GM18499 (cell line): Measurements from ENCODE around the gene TARP.
"Not testable (repeated sequence)": the region's sequence is repeated elsewhere in the genome, so short reads cannot be mapped to it uniquely, and the experiment has no call there.

Source experiments
- ATAC-seq: cut with Tn5 transposase; IDR thresholded peaks from one replicate; pipeline ENCODE4 v1.9.1; 2021; ENCODE audit warnings: moderate number of reproducible peaks; ENCODE audit not compliant: insufficient read depth, unreplicated experiment

Gene TARP

DNA sequence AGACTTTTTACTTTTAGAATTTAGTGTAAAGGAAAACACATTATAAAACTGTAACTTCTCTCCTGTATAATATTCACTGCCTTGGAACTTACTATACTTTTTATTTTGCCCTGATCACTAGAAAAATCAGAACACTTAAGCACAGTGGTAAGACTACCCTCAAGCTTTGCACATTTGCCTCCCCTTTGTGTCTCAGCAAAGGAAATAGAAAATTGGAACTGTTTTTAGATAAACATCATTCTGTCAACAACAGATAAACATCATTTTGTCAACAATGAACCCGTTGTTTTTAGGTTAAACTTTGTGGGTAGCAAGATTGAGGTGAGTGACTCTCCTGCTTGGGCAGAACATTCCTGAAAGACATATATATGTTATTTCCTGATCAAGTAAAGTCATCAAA lies 8.8 kb downstream of the TARP start:
- ATAC-seq = not testable (repeated sequence)

GRCh38 chr7:38263274-38263673 lies 10.2 kb downstream of the TARP start:
- not testable (repeated sequence) for ATAC-seq

DNA sequence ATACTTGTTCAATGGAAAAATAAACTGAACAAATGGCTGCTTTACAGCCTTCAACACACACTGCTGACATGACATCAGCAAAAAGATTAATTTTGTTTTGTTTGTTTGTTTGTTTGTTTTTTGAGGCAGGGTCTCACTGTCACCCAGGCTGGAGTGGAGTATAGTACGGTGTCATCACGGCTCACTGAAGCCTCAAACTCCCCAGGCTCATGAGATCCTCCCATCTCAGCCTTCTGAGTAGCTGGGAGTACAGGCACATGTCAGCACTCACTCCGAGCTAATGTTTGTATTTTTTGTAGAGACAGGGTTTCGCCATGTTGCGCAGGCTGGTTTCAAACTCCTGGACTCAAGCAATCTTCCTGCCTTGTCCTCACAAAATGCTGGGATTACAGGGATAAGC lies 10.9 kb downstream of the TARP start:
- no peak for ATAC-seq

GRCh38 chr7:38262026-38262425 lies 11.4 kb downstream of the TARP start:
- not testable (repeated sequence) for ATAC-seq

- not testable (repeated sequence) for ATAC-seq
Measured at GRCh38 chr7:38261601-38262000, 11.8 kb downstream of the TARP start.

- not testable (repeated sequence) for ATAC-seq
Measured at GRCh38 chr7:38259157-38259556, 14.3 kb downstream of the TARP start.

- no peak for ATAC-seq
Measured at GRCh38 chr7:38257350-38257677, 16.1 kb downstream of the TARP start.

DNA sequence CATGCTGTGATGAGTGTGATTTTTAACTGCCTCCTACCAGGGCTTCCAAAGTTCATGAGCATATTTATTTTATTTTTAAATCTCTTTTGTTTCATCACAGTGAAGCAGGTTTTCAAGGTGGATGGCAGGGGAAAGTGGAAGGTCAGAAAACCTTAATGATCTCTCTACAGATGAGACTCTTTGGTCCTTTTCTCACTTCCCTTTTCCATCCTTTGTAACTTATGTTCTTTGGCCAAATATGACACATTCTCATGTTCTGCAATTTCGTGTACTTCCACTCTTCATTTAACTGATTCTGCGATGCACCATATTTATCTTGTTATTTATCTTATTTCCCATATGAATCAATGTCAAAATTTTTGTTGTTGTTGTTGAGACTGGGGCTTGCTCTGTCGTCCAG lies 23.6 kb downstream of the TARP start:
- peak; percentile 93 for ATAC-seq

- no peak for ATAC-seq
Measured at GRCh38 chr7:38248069-38248567, 25.3 kb downstream of the TARP start.

GRCh38 chr7:38245409-38245977 lies 27.9 kb downstream of the TARP start:
- no peak for ATAC-seq

GRCh38 chr7:38244516-38244915 lies 28.9 kb downstream of the TARP start:
- no peak for ATAC-seq

- ATAC-seq = not testable (repeated sequence)
Measured at GRCh38 chr7:38243345-38243744, 30.1 kb downstream of the TARP start.

DNA sequence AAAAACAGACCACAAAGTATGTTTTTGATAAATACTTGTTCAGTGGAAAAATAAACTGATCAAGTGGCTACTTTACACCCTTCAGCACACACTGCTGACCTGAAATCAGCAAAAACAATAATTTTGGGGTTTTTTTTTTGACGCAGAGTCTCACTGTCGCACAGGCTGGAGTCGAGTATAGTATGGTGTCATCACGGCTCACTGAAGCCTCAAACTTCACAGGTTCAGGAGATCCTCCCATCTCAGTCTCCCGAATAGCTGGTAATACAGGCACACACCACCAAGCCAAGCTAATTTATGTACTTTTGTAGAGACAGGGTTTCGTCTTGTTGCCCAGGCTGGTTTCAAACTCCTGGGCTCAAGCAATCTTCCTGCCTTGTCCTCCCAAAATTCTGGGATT lies 30.6 kb downstream of the TARP start:
- ATAC-seq = no peak

- ATAC-seq = no peak
Measured at GRCh38 chr7:38241071-38241470, 32.4 kb downstream of the TARP start.

DNA sequence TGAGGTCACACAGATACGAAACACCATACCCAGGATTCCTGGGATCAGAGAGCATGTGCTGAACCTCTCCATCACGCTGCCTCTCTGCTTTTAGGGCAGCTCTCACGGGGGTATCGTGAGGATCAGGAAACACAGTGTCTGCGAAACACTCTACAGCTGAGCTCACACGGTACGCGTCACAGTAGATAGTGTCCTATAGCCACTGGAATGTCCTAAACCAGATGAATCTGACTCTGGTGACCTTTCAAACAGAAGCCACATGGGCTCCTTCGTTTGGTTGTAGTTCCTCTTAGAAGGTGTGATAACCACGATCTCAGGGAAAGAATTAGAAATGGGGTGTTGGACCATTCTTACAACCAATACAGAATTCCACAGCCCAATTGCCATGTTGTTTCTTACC lies 34.3 kb downstream of the TARP start:
- ATAC-seq = not testable (repeated sequence)

DNA sequence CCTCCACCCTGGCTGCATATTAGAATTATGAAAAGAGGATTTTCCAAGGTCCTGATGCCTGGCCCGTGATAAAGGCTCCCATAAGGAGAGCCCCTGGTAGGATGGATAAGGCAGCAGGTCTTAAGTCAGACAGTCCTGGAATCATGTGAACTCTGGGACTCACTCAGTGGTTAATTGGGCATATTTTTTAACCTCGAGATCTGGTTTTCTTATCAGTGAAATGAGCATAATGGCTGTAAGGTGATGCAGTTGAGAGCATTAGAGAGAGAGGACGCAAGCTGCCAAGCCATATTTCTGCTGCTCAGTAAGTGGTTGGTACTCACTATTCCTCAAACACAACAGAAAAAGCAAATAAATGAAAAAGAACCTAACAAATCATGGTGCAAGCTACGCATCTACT lies 37.8 kb downstream of the TARP start:
- ATAC-seq = no peak

DNA sequence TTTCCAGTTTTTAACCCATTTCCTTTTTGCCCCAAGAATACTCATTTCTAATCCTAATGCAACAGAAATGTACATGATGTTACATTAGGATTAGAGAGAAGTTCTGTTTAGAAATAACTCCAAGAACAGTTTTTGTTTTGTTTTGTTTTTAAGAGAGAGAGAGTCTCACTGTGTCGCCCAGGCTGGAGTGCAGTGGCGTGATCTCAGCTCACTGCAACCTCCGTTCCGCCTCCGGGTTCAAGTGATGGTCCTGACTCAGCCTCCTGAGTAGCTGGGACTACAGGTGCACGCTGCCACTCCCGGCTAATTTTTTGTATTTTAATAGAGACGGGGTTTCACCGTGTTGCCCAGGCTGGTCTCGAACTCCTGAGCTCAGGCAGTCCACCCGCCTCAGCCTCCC lies 38.7 kb downstream of the TARP start:
- not testable (repeated sequence) for ATAC-seq

DNA sequence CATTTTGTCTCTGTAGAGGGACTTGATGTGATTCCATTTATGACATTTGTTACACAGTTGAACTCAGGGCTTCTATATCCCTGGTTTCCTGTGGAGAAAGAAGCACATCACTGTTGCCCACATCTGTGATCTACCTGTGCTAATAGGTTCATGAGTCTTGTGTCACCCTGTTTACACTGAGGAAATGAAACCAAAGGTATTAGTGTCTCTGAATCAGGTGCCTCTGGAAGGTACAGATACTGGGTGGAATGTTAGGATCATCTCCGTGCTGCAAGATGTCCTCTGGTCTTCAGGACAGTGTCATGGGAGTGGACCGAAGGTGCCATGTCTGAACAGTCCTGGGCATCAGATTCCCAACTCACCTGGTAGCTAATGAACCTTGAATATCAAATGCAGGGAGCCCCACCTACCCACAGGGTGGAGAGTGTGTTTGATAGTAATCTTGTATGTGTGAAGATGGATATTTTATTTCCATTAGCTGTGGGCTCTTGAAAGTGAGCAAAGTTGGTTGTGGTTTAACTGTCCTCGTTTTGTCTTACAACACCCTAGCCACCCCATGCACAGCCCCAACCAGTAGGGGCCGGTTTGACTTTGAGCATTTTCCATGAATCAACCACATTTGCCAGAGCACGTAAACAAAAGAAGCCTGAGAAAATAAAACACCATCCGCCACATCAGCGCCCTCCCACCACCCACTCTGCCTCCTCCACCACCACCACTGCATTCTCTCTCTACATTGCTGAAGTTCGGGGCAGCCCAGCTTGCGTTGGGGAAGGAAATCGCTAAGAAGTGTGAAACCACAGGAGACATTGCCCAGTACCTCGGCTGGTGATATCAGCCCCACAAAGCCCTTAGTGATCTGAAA lies 40.7 kb downstream of the TARP start:
- ATAC-seq = peak; percentile 49

GRCh38 chr7:38229884-38230642 lies 43.4 kb downstream of the TARP start:
- no peak for ATAC-seq

DNA sequence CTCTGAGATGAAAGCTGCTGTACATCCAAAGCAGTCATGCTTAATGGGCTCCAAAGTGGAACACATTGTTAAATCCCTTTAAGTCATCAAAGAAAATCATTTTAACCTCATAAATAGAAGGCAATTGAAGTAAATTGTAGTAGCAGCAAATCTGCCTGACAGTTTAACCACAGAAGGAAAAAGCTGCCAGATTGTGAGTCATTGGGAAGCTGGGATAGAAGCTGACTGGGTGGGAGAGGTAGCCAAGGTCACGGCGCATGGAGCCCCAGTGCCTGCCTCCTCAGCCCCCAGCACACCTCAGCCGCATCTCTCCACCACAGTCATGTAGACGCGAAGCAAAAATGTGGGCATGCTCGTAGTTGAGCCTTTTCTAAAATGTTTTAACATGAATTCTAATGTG lies 44.0 kb downstream of the TARP start:
- no peak for ATAC-seq

GRCh38 chr7:38224392-38224791 lies 49.0 kb downstream of the TARP start:
- ATAC-seq = no peak
